ENCODE data around the gene CCSER1. TPM values are rescaled to one million over a fixed set of nuclear protein-coding genes. Genes with fewer than 3 reads are reported as not detected.

Gene CCSER1
- total RNA-seq, 1 donor from 2014 or later = 20.1 TPM

GRCh38 chr4:90441770-90442169 is 314.6 kb downstream of the CCSER1 start:
- H3K36me3 Mint-ChIP-seq (ENCODE audit: low read depth) = no peaks in the 10 kb centered on the region
- H3K27me3 Mint-ChIP-seq = no peaks in the 10 kb centered on the region
- POLR2A ChIA-PET = no interaction called here
- no peak overlapping the region for H3K4me3 Mint-ChIP-seq
- ATAC-seq (ENCODE audit: low read depth) = no peak
- CTCF ChIA-PET = no interaction called here
- intact Hi-C loops (cut with micrococcal nuclease) = no loop called here
- peaks cover 2% of the 10 kb centered on the region for H3K9me3 Mint-ChIP-seq
- H3K27ac Mint-ChIP-seq = no peak overlapping the region
- H3K4me1 Mint-ChIP-seq = no peaks in the 10 kb centered on the region
- DNase-seq = no peak
- TF ChIP-seq CTCF (IDR thresholded peaks at IDR 0.05) = no peak

- intact Hi-C loops (cut with micrococcal nuclease) = no loop called here
- Mint-ChIP-seq H3K27me3 (no peaks in the 10 kb centered on the region), H3K36me3 (ENCODE audit: low read depth) (no peaks in the 10 kb centered on the region), H3K4me1 (no peaks in the 10 kb centered on the region), H3K4me3 (no peak overlapping the region), H3K9me3 (peaks cover 2% of the 10 kb centered on the region), H3K27ac (no peak overlapping the region)
- POLR2A ChIA-PET = no interaction called here
- TF ChIP-seq CTCF (IDR thresholded peaks at IDR 0.05) = no peak
- no peak for DNase-seq
- CTCF ChIA-PET = no interaction called here
- no peak for ATAC-seq (ENCODE audit: low read depth)
Measured at GRCh38 chr4:90442619-90443018, 315.4 kb downstream of the CCSER1 start.

GRCh38 chr4:90443231-90443630 is 316.0 kb downstream of the CCSER1 start:
- H3K27me3 Mint-ChIP-seq = no peaks in the 10 kb centered on the region
- H3K4me3 Mint-ChIP-seq = no peak overlapping the region
- ATAC-seq (ENCODE audit: low read depth) (no peak), DNase-seq (no peak)
- H3K27ac Mint-ChIP-seq = no peak overlapping the region
- intact Hi-C loops (cut with micrococcal nuclease) = no loop called here
- H3K4me1 Mint-ChIP-seq = no peaks in the 10 kb centered on the region
- ChIA-PET CTCF (no interaction called here), POLR2A (no interaction called here)
- no peaks in the 10 kb centered on the region for H3K36me3 Mint-ChIP-seq (ENCODE audit: low read depth)
- no peak for TF ChIP-seq CTCF (IDR thresholded peaks at IDR 0.05)
- H3K9me3 Mint-ChIP-seq = peaks cover 2% of the 10 kb centered on the region

- intact Hi-C loops (cut with micrococcal nuclease) = no loop called here
- no peak for ATAC-seq (ENCODE audit: low read depth)
- Mint-ChIP-seq H3K4me3 (no peak overlapping the region), H3K27ac (no peak overlapping the region), H3K4me1 (no peaks in the 10 kb centered on the region), H3K9me3 (peaks cover 7% of the 10 kb centered on the region), H3K36me3 (ENCODE audit: low read depth) (peaks cover 7% of the 10 kb centered on the region), H3K27me3 (no peaks in the 10 kb centered on the region)
- no peak for TF ChIP-seq CTCF (IDR thresholded peaks at IDR 0.05)
- no peak for DNase-seq
- ChIA-PET CTCF (no interaction called here), POLR2A (no interaction called here)
Measured at GRCh38 chr4:90444904-90445303, 317.7 kb downstream of the CCSER1 start.

GRCh38 chr4:90445380-90445779 is 318.2 kb downstream of the CCSER1 start:
- H3K4me1 Mint-ChIP-seq = no peaks in the 10 kb centered on the region
- peaks cover 7% of the 10 kb centered on the region for H3K9me3 Mint-ChIP-seq
- intact Hi-C loops (cut with micrococcal nuclease) = no loop called here
- ChIA-PET POLR2A (no interaction called here), CTCF (no interaction called here)
- DNase-seq (no peak), ATAC-seq (ENCODE audit: low read depth) (no peak)
- TF ChIP-seq CTCF (IDR thresholded peaks at IDR 0.05) = no peak
- H3K27ac Mint-ChIP-seq = no peak overlapping the region
- peaks cover 7% of the 10 kb centered on the region for H3K36me3 Mint-ChIP-seq (ENCODE audit: low read depth)
- H3K27me3 Mint-ChIP-seq = no peaks in the 10 kb centered on the region
- H3K4me3 Mint-ChIP-seq = no peak overlapping the region
